ENCODE measurements around the gene FMN2.

Gene FMN2

GRCh38 chr1:240495601-240496000 lies 403.9 kb downstream of the FMN2 start:
- H3F3A ChIP-seq (ENCODE audit: control insufficient read depth, insufficient read depth): no peaks in the 10 kb centered on the region
- no peaks in the 10 kb centered on the region for H3K9me2 ChIP-seq (replicated peaks; ENCODE audit: control insufficient read depth, low read length)
- no peaks in the 10 kb centered on the region for H3K79me2 ChIP-seq (ENCODE audit: control insufficient read depth, low read length)
- H3K4me1 ChIP-seq (ENCODE audit: control insufficient read depth, low read length): no peaks in the 10 kb centered on the region
- no peak overlapping the region for H3K4me3 ChIP-seq (ENCODE audit: low read length)
- no peaks in the 10 kb centered on the region for H3K9me3 ChIP-seq (ENCODE audit: control insufficient read depth, insufficient read depth, low read length)
- no peaks in the 10 kb centered on the region for H4K20me1 ChIP-seq (ENCODE audit: control insufficient read depth, insufficient read depth, low read depth, low read length)
- no peak overlapping the region for H3K4me2 ChIP-seq (ENCODE audit: low read length)
- 0 out of 2 replicates have a peak, but pooled peaks cover 4% of the 10 kb centered on the region for H3K27me3 ChIP-seq (ENCODE audit: control insufficient read depth, low read length)
- no peak overlapping the region for H3K27ac ChIP-seq (ENCODE audit: low read depth, low read length)
- TF ChIP-seq EZH2phosphoT487 (IDR thresholded peaks at IDR 0.05; ENCODE audit: borderline replicate concordance, low read length): no peak
- no peak for TF ChIP-seq CTCF (IDR thresholded peaks at IDR 0.05; ENCODE audit: low read depth, low read length, poor library complexity, severe bottlenecking)
- H3K36me3 ChIP-seq (ENCODE audit: control insufficient read depth, low read length): no peaks in the 10 kb centered on the region

GRCh38 chr1:240496356-240496755 lies 404.7 kb downstream of the FMN2 start:
- TF ChIP-seq CTCF (IDR thresholded peaks at IDR 0.05; ENCODE audit: low read depth, low read length, poor library complexity, severe bottlenecking): no peak
- no peak for TF ChIP-seq EZH2phosphoT487 (IDR thresholded peaks at IDR 0.05; ENCODE audit: borderline replicate concordance, low read length)
- no peaks in the 10 kb centered on the region for H3F3A ChIP-seq (ENCODE audit: control insufficient read depth, insufficient read depth)

GRCh38 chr1:240496941-240497340 lies 405.3 kb downstream of the FMN2 start:
- H4K20me1 ChIP-seq (ENCODE audit: control insufficient read depth, insufficient read depth, low read depth, low read length): no peaks in the 10 kb centered on the region
- H3K4me2 ChIP-seq (ENCODE audit: low read length): no peak overlapping the region
- no peaks in the 10 kb centered on the region for H3K4me1 ChIP-seq (ENCODE audit: control insufficient read depth, low read length)
- H3K36me3 ChIP-seq (ENCODE audit: control insufficient read depth, low read length): no peaks in the 10 kb centered on the region
- no peaks in the 10 kb centered on the region for H3K9me3 ChIP-seq (ENCODE audit: control insufficient read depth, insufficient read depth, low read length)
- TF ChIP-seq CTCF (IDR thresholded peaks at IDR 0.05; ENCODE audit: low read depth, low read length, poor library complexity, severe bottlenecking) (no peak), EZH2phosphoT487 (IDR thresholded peaks at IDR 0.05; ENCODE audit: borderline replicate concordance, low read length) (no peak)
- H3K9me2 ChIP-seq (replicated peaks; ENCODE audit: control insufficient read depth, low read length): no peaks in the 10 kb centered on the region
- H3K27me3 ChIP-seq (ENCODE audit: control insufficient read depth, low read length): no peaks in the 10 kb centered on the region
- no peak overlapping the region for H3K4me3 ChIP-seq (ENCODE audit: low read length)
- H3K27ac ChIP-seq (ENCODE audit: low read depth, low read length): no peak overlapping the region
- no peaks in the 10 kb centered on the region for H3F3A ChIP-seq (ENCODE audit: control insufficient read depth, insufficient read depth)
- H3K79me2 ChIP-seq (ENCODE audit: control insufficient read depth, low read length): no peaks in the 10 kb centered on the region

More at GRCh38 chr1:240496356-240496755, 404.7 kb downstream of the FMN2 start:
- H3K4me3 ChIP-seq (ENCODE audit: low read length): no peak overlapping the region
- no peaks in the 10 kb centered on the region for H4K20me1 ChIP-seq (ENCODE audit: control insufficient read depth, insufficient read depth, low read depth, low read length)
- no peak overlapping the region for H3K4me2 ChIP-seq (ENCODE audit: low read length)
- H3K9me3 ChIP-seq (ENCODE audit: control insufficient read depth, insufficient read depth, low read length): no peaks in the 10 kb centered on the region
- H3K27ac ChIP-seq (ENCODE audit: low read depth, low read length): no peak overlapping the region
- no peaks in the 10 kb centered on the region for H3K36me3 ChIP-seq (ENCODE audit: control insufficient read depth, low read length)
- no peaks in the 10 kb centered on the region for H3K79me2 ChIP-seq (ENCODE audit: control insufficient read depth, low read length)
- H3K9me2 ChIP-seq (replicated peaks; ENCODE audit: control insufficient read depth, low read length): no peaks in the 10 kb centered on the region
- H3K27me3 ChIP-seq (ENCODE audit: control insufficient read depth, low read length): no peaks in the 10 kb centered on the region
- H3K4me1 ChIP-seq (ENCODE audit: control insufficient read depth, low read length): no peaks in the 10 kb centered on the region

All from DOHH2 (cell line).